Measurements from ENCODE around the gene TADA3. TPM values are rescaled to one million over a fixed set of nuclear protein-coding genes. Genes with fewer than 3 reads are reported as not detected.
A peak's percentile ranks its signal among the peaks of the same experiment; 100 is the strongest.

TADA3 gene
- total RNA-seq, 4 donors from 2014 or later, result 45.0 to 61.1 (median 52.2) TPM

DNA sequence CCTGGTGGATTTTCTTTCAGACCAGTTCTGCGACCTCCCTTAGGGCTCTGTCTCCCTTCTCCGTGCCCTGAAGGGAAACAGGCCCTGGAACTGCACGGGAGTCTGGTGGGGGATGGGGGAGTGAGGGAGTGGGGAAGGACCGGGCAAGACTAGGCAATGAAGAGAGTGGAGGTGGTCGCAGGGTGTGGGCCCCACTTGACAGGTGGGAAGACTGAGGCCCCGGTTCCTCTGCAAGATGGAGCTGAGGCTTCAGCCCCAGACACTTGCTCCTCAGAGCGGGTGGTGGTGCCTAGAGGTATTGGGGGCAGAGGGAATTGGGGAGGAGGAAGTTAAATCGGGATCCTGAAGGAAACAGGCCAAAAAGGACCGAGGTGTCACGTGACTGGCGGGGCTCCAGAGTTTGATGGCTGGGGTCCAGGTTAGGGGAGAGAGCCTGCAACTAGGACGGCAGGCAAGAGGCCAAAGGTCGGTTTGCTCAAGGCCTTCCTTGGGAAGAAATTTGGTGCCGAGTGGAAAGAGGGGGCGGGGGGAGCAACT lies 21.9 kb downstream of the TADA3 start:
- peak; percentile 83 for DNase-seq (ENCODE audit: low spot score)
- ATAC-seq (ENCODE audit: low FRiP score), result peak; percentile 50
- TF ChIP-seq CTCF (IDR thresholded peaks at IDR 0.05), result no peak

DNA sequence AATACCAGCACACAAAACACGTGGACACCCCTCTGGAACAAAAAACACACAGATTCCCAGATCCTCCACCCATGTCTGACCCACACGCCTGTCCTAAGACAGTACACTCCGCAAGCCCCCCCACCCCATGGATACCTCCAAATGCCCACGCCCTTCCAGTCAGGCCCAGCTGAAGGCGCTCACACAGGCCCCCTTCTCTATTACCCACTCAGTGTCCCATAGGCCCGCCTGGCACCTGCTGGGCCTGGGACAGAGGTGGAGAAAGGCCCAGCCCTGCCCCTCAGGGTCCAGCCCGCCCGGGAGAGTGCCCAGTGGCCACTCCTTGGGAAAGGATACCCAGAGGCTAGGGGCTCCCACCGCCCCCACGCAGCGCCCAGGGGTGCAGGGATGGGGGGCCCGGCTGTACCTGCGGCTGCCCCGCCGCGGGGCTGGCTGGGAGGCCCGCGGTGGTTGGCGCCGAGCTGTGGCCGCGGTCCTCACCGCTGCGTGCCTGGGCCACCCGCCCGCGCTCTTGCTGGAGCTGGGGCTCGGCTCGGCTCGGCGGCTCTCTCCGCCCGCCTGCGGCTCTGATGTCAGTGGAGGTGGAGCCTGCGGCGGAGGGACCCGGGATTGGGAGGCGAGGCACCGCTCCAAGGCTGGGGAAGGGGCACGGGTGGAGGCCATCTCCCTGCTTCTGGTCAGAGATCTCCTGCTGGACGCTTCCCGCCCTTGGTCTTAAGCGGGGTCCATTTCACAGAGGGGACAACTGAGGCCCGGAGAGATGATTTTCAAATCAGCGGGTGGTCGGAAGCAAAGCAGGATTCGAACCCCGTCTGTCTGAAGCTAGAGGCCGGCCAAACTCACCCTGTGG lies 22.6 kb downstream of the TADA3 start, which contains the start of gene CAMK1:
TSS of gene CAMK1 (minus strand) at position 522 of the 850 bp plus-strand sequence. CDS start 2,198 bp downstream, outside the sequence.
- peak; percentile 92 for ATAC-seq (ENCODE audit: low FRiP score)
- no peak for TF ChIP-seq CTCF (IDR thresholded peaks at IDR 0.05)
- DNase-seq (ENCODE audit: low spot score), result peak; percentile 57

DNA sequence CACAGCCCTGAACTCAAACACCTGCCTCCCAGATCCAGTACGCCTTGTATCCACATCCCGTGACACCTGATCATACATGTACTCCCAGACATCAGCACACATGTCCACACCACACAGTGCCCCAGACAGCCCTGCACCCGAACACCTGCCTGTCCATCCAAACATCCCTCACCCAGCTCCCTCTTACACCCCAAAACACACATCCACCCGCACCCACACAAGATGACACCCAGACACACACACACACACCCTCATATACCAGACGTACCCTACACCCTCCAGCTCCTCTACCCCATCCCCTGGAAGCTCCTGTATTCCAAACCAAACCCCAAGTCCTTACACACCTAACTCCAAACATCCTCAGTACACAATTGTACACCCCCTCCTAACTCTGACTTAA lies 23.3 kb downstream of the TADA3 start:
- ATAC-seq (ENCODE audit: low FRiP score) (peak; percentile 2), DNase-seq (ENCODE audit: low spot score) (no peak)
- no peak for TF ChIP-seq CTCF (IDR thresholded peaks at IDR 0.05)

GRCh38 chr3:9768141-9768775 lies 24.0 kb downstream of the TADA3 start:
- DNase-seq (ENCODE audit: low spot score) (no peak), ATAC-seq (ENCODE audit: low FRiP score) (no peak)
- TF ChIP-seq CTCF (IDR thresholded peaks at IDR 0.05), result no peak

GRCh38 chr3:9767418-9767817 lies 24.9 kb downstream of the TADA3 start:
- no peak for TF ChIP-seq CTCF (IDR thresholded peaks at IDR 0.05)
- no peak for ATAC-seq (ENCODE audit: low FRiP score)
- no peak for DNase-seq (ENCODE audit: low spot score)

DNA sequence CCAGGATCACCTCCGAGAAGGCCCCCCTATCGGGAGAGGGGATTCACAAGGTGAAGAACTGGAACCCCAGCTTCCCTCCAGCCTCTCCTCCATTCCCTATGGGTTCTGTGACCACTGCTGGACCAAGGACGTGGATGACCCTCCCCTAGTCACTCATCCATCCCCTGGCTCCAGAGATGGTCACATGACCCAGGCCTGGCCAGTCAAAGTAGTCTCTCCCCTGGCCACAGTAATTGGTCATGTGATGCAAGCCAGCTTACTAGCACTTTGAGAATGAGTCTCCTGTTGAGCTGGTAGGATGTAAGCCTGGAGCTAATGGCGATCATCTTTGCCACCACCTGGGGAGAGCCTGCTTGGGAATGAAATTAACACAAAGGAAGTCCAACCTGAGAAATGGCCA lies 26.4 kb downstream of the TADA3 start:
- no peak for TF ChIP-seq CTCF (IDR thresholded peaks at IDR 0.05)
- no peak for ATAC-seq (ENCODE audit: low FRiP score)
- DNase-seq (ENCODE audit: low spot score), result no peak

All from omental fat pad (tissue), 4 donors.